NCI-H345 treated with DMSO at 0.1 percent for 48 hours (cell line): ENCODE results near the gene TBC1D32.
"Not testable (repeated sequence)": the region's sequence is repeated elsewhere in the genome, so short reads cannot be mapped to it uniquely, and the experiment has no call there.

Experiments used
- DNase-seq: peaks from one replicate; lab custom pipeline; 2025; ENCODE audit not compliant: unreplicated experiment; lab: John Stamatoyannopoulos, UW

The TBC1D32 gene

GRCh38 chr6:121236984-121237383, 97.3 kb downstream of the TBC1D32 start:
- DNase-seq: no peak

DNA sequence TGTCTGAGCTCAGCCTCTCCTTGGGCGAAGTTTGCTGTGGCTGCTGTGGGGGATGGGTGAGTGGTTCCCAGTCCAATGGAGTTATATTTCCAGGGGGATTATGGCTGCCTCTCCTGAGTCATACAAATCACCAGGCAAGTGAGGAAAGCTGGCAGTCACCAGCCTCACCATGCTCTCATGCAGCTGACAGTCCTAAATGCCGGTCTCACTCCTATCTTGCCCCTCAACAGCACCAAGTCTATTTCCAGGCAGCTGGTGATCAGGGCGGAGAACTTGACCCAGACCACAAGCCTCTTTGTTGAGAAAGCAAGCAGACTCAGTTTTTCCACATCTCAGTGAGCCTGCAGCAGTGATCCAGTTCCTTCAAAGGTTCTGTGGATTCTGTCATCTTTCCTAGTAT, 98.9 kb downstream of the TBC1D32 start:
- DNase-seq: no peak

- DNase-seq: no peak
These were observed 110.3 kb downstream of the TBC1D32 start for GRCh38 chr6:121223930-121224329.

DNA sequence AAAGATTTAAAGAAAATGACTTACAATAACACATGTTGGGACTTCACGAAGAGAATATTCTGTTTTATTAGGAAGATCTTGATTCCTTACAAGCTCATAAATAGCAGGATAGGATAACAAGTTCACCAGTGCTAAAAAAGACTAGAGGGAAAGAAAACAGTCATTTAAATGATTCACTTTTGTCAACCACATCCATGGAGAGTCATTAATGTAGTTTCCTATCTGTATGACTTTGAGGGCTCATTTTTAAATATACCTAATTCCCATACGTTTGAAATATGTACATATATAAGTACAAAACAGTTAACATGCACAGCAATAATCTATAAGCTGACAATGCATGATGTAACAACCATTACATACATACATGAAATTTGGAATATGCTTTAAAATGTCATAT, 111.1 kb downstream of the TBC1D32 start:
- no peak for DNase-seq

DNA sequence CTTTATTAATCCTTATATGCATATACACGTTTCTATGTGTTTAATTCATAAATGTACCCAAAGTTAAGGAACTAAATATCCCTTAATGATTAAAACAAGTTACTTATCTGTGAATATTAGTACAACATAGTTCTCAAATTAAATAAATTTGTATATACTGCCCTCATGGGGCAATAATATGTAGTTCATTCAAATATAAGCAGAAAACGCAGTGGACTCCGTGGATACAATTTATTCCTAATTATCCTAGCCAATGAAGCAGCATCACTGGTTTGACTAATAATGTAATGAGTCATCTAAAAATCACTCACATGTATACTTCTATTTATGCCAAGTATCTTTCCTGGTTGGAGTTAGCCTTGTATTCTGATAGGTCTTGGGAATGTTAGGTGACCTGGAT, 111.6 kb downstream of the TBC1D32 start:
- no peak for DNase-seq

DNA sequence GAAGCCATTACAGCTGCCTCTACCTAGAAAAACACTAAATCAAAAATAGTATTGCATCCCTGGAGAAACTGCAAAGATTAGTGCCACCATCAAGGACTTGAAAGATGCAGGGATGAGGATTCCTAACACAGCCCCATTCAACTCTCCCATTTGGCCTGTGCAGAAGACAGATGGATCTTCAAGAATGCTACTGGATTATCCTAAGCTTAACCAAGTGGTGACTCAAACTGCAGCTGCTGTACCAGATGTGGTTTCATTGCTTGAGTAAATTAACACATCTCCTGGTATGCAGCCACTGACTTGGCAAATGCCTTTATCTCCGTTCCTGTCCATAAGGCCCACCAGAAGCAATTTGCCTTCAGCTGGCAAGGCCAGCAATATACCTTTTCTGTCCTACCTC, 117.4 kb downstream of the TBC1D32 start:
- DNase-seq: no peak

GRCh38 chr6:121213341-121213740, 120.9 kb downstream of the TBC1D32 start:
- DNase-seq: not testable (repeated sequence)

GRCh38 chr6:121210943-121211342, 123.3 kb downstream of the TBC1D32 start:
- DNase-seq: no peak

GRCh38 chr6:121205569-121205968, 128.7 kb downstream of the TBC1D32 start:
- DNase-seq: no peak

DNA sequence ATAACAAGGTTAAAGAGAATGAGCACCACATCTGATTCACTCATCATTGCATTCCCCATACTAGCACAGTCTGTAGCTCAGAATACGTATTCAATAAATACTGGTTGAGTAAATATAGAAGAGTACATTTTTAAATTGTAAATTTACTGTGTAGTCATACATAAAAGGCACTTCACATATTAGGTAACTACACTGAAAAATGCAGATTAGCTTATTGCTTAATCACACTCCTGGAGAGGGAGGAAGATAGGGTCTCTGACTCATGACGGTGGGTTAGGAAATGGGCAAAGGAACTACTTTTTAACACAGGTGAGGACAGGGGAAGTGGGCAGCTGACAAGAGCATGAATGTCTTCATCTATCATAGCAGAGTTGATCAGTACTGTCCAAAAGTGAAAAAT, 133.2 kb downstream of the TBC1D32 start:
- DNase-seq: no peak

GRCh38 chr6:121196042-121196441, 138.2 kb downstream of the TBC1D32 start:
- DNase-seq: not testable (repeated sequence)

- DNase-seq: no peak
These were observed 144.2 kb downstream of the TBC1D32 start for GRCh38 chr6:121190122-121190521.

GRCh38 chr6:121188356-121188755, 145.9 kb downstream of the TBC1D32 start:
- DNase-seq: no peak

DNA sequence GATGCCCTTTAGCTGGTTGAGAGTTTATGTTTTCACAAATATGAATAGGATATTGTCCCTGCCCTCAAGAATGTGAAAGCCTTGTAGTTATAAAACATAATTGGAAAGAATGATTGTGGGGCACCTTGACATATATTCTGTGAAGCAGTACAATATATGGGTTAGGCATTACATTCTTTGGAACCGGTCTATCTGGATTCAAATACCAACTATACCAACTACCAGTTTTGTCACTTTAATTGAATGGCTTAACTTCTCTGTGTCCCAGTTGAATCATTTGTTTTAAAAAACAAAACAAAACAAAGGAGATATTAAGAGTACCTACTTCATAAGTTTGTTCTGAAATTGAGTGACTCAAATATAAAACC, 146.5 kb downstream of the TBC1D32 start:
- DNase-seq: no peak

DNA sequence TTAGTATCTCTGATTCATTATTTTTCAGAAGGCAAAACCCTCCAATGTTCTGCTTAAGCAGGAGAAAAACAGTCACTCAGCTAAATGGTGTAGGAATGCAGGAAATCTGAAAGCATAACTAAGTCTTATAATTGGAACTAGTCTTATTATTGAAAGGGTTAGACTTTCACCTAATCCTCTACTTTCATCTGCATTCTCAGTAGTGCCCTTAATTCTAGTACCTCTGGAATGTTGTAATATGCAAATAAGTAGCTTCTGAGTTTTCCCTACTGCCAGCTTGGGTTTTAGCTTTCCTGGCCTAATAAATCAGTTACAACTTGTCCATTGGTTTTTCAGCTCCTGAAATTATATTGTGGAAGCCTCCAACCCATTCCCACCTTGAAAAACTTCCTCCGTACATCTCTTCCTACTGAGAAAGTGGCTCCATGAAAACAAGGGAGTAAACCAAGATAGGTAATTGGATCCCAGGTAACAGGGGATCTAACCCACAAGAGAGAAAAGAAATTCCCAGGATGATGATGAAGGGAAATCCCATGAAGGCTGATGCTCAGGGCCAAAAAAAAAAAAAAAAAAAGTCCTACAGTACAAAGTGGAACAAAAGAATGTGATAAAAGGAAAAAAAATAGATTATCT, 147.0 kb downstream of the TBC1D32 start:
- no peak for DNase-seq

GRCh38 chr6:121183742-121184141, 150.5 kb downstream of the TBC1D32 start:
- no peak for DNase-seq

- DNase-seq: no peak
These were observed 158.5 kb downstream of the TBC1D32 start for GRCh38 chr6:121175827-121176226.

GRCh38 chr6:121172451-121172850, 161.8 kb downstream of the TBC1D32 start:
- DNase-seq: not testable (repeated sequence)

GRCh38 chr6:121171879-121172278, 162.4 kb downstream of the TBC1D32 start:
- no peak for DNase-seq

DNA sequence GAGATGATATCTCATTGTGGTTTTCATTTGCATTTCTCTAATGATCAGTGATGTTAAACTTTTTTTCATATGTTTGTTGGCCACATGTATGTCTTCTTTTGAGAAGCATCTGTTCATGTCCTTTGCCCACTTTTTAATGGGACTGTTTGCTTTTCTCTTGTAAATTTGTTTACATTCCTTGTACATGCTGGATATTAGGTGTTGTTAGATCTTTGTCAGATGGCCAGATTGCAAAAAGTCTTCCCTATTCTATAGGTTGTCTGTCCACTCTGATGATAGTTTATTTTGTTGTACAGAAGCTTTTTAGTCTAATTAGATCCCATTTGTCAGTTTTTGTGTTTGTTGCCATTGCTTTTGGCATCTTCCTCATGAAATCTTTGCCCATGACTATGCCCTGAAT, 172.4 kb downstream of the TBC1D32 start:
- no peak for DNase-seq

GRCh38 chr6:121160276-121160675, 174.0 kb downstream of the TBC1D32 start:
- DNase-seq: no peak

DNA sequence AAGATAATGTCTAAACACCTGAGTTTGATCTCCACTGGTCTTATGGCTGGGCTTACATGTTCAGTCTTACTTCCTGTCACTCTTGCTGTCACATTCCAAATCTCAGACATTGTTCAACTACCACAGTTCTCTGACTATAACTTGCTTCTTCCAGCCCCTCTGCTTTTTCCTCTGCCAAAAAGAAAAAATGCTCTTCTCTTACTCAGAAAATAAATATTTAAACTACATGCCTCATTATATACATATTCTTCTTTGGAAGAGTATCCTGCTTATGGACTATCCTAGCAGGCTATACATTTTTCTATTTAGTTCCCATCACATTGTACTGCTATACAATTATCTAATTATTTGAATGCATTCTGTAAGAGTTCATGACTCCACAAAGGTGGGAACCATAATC, 175.4 kb downstream of the TBC1D32 start:
- DNase-seq: no peak

DNA sequence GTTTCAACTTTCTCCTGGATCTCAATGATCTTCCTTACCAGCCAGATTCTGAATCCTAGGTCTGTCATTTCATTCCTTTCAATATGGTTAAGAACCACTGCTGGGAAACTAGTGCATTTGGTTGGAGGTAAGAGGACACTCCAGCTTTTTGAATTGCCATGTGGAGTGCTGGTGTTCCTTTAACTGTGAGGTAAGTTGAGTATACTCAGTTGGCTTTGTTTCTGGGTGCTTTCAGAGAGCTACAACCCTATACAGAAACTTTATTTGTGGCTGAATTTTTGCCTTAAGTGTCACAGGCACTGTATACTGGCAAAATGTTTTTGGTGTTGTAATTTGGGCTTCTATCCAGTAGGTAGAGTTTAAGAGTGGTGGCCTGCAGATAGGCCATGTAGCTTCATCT, 175.8 kb downstream of the TBC1D32 start:
- DNase-seq: no peak

DNA sequence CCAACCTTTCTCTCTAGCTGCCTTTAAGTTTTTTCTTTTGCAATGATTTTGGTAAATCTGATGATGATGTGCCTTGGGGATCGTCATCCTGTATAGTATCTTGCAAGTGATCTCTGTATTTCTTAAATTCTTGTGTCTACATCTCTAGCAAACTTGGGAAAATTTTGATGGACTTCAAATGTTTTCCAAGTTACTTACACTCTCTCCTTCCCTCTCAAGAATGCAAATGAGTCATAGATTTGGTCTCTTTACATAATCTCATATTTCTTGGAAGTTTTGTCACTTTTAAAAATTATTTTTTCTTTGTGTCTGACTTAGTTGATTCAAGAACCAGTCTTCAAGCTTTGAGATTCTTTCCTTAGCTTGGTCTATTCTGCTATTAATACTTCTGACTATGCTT, 176.4 kb downstream of the TBC1D32 start:
- DNase-seq: no peak
